Activated CD4-positive, alpha-beta T cell treated with anti-CD3 and anti-CD28 coated beads, Interleukin-2, amount 10 ng/mL, durations not matched to agents 24 days and 14 days (primary cell): Measurements from ENCODE around the gene RGMB. TPM values are rescaled to one million over a fixed set of nuclear protein-coding genes. Genes with fewer than 3 reads are reported as not detected.
"Not testable (repeated sequence)": the region's sequence is repeated elsewhere in the genome, so short reads cannot be mapped to it uniquely, and the experiment has no call there.

Experiments
- DNase-seq: peaks from one replicate; pipeline ENCODE4 v3.0.0; 2022
- H3K27ac Mint-ChIP-seq: one replicate; pipeline ENCODE4 v1.8.0; 2022; ENCODE audit warnings: mild to moderate bottlenecking, mixed read lengths
- H3K27me3 Mint-ChIP-seq: one replicate; pipeline ENCODE4 v1.8.0; 2022; ENCODE audit warnings: mixed read lengths
- H3K36me3 Mint-ChIP-seq: one replicate; pipeline ENCODE4 v1.8.0; 2022; ENCODE audit warnings: low read depth, mild to moderate bottlenecking, mixed read lengths
- H3K4me1 Mint-ChIP-seq: one replicate; pipeline ENCODE4 v1.8.0; 2021; ENCODE audit warnings: mixed read lengths
- H3K4me3 Mint-ChIP-seq: one replicate; pipeline ENCODE4 v1.8.0; 2022; ENCODE audit warnings: mild to moderate bottlenecking, moderate library complexity, mixed read lengths
- H3K9me3 Mint-ChIP-seq: one replicate; pipeline ENCODE4 v1.8.0; 2021; ENCODE audit warnings: mixed read lengths
- intact Hi-C: fragments of 100-400 bp; cut with micrococcal nuclease; formaldehyde crosslinking; loops from one replicate; pipeline ENCODE4 v1.15.1; 2023
- total RNA-seq: library from RNA; stranded (reverse); gene quantifications from 2 replicates; pipeline ENCODE4 v1.2.3, GENCODE V29; 2022

RGMB gene
- total RNA-seq, 1 donor from 2014 or later, result 0.35 TPM

DNA sequence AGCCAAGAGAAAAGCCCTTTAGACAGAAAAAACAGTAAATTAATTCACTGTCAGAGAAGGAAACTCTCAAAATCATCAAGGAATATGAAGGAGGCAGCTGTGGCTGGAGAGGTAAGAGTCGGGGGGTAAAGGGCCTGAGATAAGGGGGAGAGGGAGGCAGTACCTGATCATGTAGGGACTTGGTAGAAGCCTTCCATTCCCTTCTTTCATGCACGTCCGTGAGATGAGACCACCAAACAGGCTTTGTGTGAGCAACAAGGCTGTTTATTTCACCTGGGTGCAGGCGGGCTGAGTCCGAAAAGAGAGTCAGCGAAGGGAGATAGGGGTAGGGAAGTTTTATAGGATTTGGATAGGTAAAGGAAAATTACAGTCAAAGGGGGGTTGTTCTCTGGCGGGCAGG lies 21.1 kb upstream of the RGMB start:
- DNase-seq, intact Hi-C loops, H3K4me1 Mint-ChIP-seq, H3K27me3 Mint-ChIP-seq, H3K9me3 Mint-ChIP-seq, H3K27ac Mint-ChIP-seq, H3K36me3 Mint-ChIP-seq, H3K4me3 Mint-ChIP-seq: not testable (repeated sequence)

GRCh38 chr5:98752801-98753200 lies 20.7 kb upstream of the RGMB start:
- H3K9me3 Mint-ChIP-seq, DNase-seq, H3K4me3 Mint-ChIP-seq, intact Hi-C loops, H3K4me1 Mint-ChIP-seq, H3K36me3 Mint-ChIP-seq, H3K27me3 Mint-ChIP-seq, H3K27ac Mint-ChIP-seq: not testable (repeated sequence)

GRCh38 chr5:98753507-98753906 lies 20.0 kb upstream of the RGMB start:
- Mint-ChIP-seq H3K27ac (no peak overlapping the region), H3K9me3 (no peaks in the 10 kb centered on the region), H3K4me1 (no peaks in the 10 kb centered on the region), H3K4me3 (no peak overlapping the region), H3K36me3 (no peaks in the 10 kb centered on the region), H3K27me3 (peaks cover 2% of the 10 kb centered on the region)
- intact Hi-C loops, result no loop called here
- no peak for DNase-seq

DNA sequence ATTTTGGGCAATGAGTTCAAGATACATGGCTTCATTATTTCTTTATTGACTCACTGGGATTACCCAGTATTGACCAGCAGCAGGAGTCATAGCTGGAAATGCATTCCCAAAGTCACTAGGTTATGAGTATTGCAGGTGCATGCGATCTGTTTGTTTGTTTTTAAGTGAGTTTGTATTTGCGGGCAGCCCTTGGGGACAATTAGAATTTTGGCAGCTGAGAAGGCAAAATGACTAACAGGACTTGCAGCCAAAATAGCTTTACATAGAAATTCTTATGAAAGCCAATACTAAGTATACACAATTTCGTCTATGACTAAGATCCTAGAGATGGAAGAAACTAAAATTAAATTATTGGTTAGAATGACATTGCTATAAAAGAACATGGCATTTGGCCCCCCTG lies 18.1 kb upstream of the RGMB start:
- intact Hi-C loops, result no loop called here
- Mint-ChIP-seq H3K27ac (no peak overlapping the region), H3K36me3 (no peaks in the 10 kb centered on the region), H3K4me1 (no peaks in the 10 kb centered on the region), H3K9me3 (no peaks in the 10 kb centered on the region), H3K27me3 (peaks cover 4% of the 10 kb centered on the region), H3K4me3 (no peak overlapping the region)
- no peak for DNase-seq

DNA sequence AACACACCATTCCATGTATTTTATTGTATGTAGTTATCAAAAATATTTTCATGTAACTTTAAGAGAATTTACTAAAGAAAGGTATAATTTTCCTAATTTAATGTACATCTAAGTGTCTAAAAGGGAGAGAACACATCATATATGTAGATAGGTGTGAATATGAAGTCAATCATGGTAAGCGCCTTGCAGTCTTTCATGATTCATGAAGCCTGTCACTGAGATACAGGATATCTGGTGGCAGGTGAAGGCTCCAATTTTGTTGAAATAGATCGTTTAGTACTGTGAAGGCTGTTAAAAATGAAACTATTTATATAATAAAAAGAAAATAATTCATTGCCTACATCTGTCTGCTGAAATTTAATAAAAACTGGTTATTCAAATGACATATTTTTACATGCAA lies 15.5 kb upstream of the RGMB start:
- H3K4me1 Mint-ChIP-seq, result no peaks in the 10 kb centered on the region
- H3K27me3 Mint-ChIP-seq, result peaks cover 20% of the 10 kb centered on the region
- no peak for DNase-seq
- H3K27ac Mint-ChIP-seq, result no peak overlapping the region
- H3K9me3 Mint-ChIP-seq, result no peaks in the 10 kb centered on the region
- intact Hi-C loops, result no loop called here
- H3K4me3 Mint-ChIP-seq, result no peak overlapping the region
- no peaks in the 10 kb centered on the region for H3K36me3 Mint-ChIP-seq

GRCh38 chr5:98763001-98763630 lies 10.3 kb upstream of the RGMB start:
- H3K27me3 Mint-ChIP-seq, result peaks cover 51% of the 10 kb centered on the region
- intact Hi-C loops, result no loop called here
- no peaks in the 10 kb centered on the region for H3K9me3 Mint-ChIP-seq
- H3K27ac Mint-ChIP-seq, result no peak overlapping the region
- H3K36me3 Mint-ChIP-seq, result no peaks in the 10 kb centered on the region
- DNase-seq, result no peak
- H3K4me3 Mint-ChIP-seq, result no peak overlapping the region
- H3K4me1 Mint-ChIP-seq, result no peaks in the 10 kb centered on the region

DNA sequence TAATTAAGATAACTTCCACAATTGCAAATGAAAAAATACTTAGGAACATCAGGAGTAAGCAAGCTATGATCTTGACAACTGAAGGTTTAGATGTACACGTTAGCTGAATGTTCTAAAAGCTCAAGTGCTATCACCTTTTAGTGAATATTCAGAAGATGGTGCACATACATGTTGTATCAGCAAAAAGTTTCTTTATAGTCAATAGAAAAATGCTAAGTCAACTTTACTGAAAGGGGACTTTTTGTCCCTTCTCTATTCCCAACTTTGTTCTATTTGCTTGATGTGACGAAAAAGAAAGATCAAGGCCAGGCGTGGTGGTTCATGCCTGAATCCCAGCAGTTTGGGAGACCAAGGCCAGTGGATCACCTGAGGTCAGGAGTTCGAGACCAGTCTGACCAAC lies 7.6 kb upstream of the RGMB start:
- intact Hi-C loops, result no loop called here
- peaks cover 14% of the 10 kb centered on the region for H3K4me1 Mint-ChIP-seq
- DNase-seq, result no peak

GRCh38 chr5:98767581-98767980 lies 5.9 kb upstream of the RGMB start:
- DNase-seq, result no peak
- Mint-ChIP-seq H3K27me3 (peaks cover 66% of the 10 kb centered on the region), H3K4me1 (peaks cover 20% of the 10 kb centered on the region), H3K9me3 (no peaks in the 10 kb centered on the region), H3K36me3 (no peaks in the 10 kb centered on the region), H3K4me3 (no peak overlapping the region), H3K27ac (no peak overlapping the region)
- intact Hi-C loops, result no loop called here

More for the DNA sequence above, 7.6 kb upstream of the RGMB start:
- H3K4me3 Mint-ChIP-seq, result no peak overlapping the region
- no peaks in the 10 kb centered on the region for H3K9me3 Mint-ChIP-seq
- no peaks in the 10 kb centered on the region for H3K36me3 Mint-ChIP-seq
- peaks cover 64% of the 10 kb centered on the region for H3K27me3 Mint-ChIP-seq
- H3K27ac Mint-ChIP-seq, result no peak overlapping the region

GRCh38 chr5:98768160-98768959 lies 5.1 kb upstream of the RGMB start:
- intact Hi-C loops, result no loop called here
- peaks cover 71% of the 10 kb centered on the region for H3K27me3 Mint-ChIP-seq
- peak overlapping the region; percentile 83 for H3K4me3 Mint-ChIP-seq
- H3K9me3 Mint-ChIP-seq, result no peaks in the 10 kb centered on the region
- H3K4me1 Mint-ChIP-seq, result peaks cover 27% of the 10 kb centered on the region
- no peak overlapping the region for H3K27ac Mint-ChIP-seq
- no peaks in the 10 kb centered on the region for H3K36me3 Mint-ChIP-seq
- peak; percentile 81 for DNase-seq

GRCh38 chr5:98768960-98769209 lies 4.6 kb upstream of the RGMB start:
- DNase-seq, result no peak
- intact Hi-C loops, result no loop called here
- Mint-ChIP-seq H3K9me3 (no peaks in the 10 kb centered on the region), H3K4me3 (peak overlapping the region; percentile 83), H3K36me3 (no peaks in the 10 kb centered on the region), H3K27me3 (peaks cover 69% of the 10 kb centered on the region), H3K4me1 (peaks cover 28% of the 10 kb centered on the region), H3K27ac (no peak overlapping the region)

DNA sequence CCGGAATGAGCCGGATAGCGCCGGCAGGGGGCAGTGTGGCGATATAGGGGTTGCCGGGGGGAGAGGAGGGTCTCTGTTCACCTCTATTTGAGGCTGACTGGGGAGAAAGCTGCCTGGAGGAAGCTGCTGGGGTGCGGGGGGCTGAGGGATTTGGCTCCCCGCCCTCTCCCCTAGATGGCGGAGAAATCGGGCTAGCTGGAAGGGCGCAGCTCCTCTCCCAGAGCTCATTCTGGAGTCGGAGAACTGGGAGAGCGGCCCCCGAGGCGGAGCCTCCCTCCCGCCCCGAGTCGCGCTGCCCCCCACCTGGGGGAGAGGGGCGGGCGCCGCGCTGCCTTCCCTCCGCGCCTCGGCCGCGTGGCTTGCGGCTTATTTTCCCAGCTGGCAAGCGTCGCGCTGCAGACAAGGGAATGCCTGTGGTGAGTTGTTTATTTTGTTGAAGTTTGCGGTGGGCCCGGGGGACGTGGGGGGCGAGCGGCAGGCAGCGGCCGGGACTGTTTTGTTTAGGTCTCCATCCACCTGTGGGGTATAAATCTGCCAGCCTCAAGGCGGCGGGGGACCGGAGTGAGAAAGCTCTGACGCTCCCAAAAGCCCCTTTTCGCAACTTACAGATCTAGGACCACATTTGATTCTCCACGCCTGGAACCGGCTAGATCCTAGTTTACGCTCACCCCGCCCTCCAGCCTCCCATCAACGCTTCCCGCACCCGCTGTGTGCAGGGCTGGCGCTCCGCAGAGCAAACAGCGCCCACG lies 4.1 kb upstream of the RGMB start:
- Mint-ChIP-seq H3K27me3 (peaks cover 65% of the 10 kb centered on the region), H3K27ac (no peak overlapping the region), H3K36me3 (no peaks in the 10 kb centered on the region), H3K4me3 (peak overlapping the region; percentile 83), H3K4me1 (peaks cover 29% of the 10 kb centered on the region), H3K9me3 (no peaks in the 10 kb centered on the region)
- intact Hi-C loops, result no loop called here
- peak; percentile 77 for DNase-seq

- Mint-ChIP-seq H3K36me3 (no peaks in the 10 kb centered on the region), H3K4me1 (peaks cover 34% of the 10 kb centered on the region), H3K4me3 (peak overlapping the region; percentile 83), H3K27me3 (peaks cover 67% of the 10 kb centered on the region), H3K27ac (no peak overlapping the region), H3K9me3 (no peaks in the 10 kb centered on the region)
- peak; percentile 66 for DNase-seq
- intact Hi-C loops, result loop anchor here (2.0 to 10.0 kb wide), 5 partner anchors 262 to 1587 kb away; partner anchors contain the start of gene RIOK2
These were observed 3.6 kb upstream of the RGMB start for GRCh38 chr5:98769959-98770208.

DNA sequence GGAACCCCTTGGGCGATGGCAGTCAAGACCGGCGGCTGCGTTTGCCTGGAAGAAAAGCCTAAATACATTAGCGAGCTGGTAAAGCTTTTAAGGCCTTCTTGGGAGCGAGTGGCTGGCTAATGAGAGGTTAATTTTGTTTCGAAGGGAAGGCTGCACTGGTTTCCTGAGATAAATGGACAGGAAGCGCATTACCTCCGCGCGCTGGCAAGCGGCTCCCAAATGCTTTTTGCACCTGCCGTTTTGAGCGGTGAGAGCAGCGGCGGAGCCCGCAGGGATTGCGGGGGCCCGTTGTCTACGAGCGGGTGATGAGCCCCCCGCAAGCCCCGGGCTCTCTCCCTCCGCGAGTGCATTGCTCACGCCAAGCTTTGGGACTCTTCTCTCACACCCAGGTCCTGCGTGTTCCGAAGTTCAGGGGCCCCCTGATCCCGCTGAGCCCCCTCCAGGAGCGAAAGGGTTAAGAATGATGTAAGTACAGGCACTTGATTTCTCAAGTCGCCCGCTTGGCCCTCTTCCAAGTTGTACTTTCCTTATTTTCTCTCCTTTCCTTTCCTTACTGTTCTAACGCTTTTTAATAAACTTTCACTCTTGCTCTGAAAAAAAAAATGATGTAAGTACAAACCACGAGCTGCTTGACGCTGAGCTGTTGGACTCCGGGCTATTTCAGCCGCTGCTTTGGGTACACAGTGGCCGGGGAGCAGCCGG lies 3.1 kb upstream of the RGMB start:
- DNase-seq, result peak; percentile 69
- H3K36me3 Mint-ChIP-seq, result no peaks in the 10 kb centered on the region
- H3K27ac Mint-ChIP-seq, result no peak overlapping the region
- intact Hi-C loops, result loop anchor here (2.0 to 10.0 kb wide), 5 partner anchors 262 to 1588 kb away; partner anchors contain the start of gene RIOK2
- H3K27me3 Mint-ChIP-seq, result peaks cover 69% of the 10 kb centered on the region
- peaks cover 37% of the 10 kb centered on the region for H3K4me1 Mint-ChIP-seq
- no peaks in the 10 kb centered on the region for H3K9me3 Mint-ChIP-seq
- H3K4me3 Mint-ChIP-seq, result peak overlapping the region; percentile 83

GRCh38 chr5:98770911-98771322 lies 2.5 kb upstream of the RGMB start:
- H3K36me3 Mint-ChIP-seq, result no peaks in the 10 kb centered on the region
- DNase-seq, result peak; percentile 69
- peak overlapping the region; percentile 83 for H3K4me3 Mint-ChIP-seq
- no peak overlapping the region for H3K27ac Mint-ChIP-seq
- H3K9me3 Mint-ChIP-seq, result no peaks in the 10 kb centered on the region
- peaks cover 37% of the 10 kb centered on the region for H3K4me1 Mint-ChIP-seq
- intact Hi-C loops, result loop anchor here (2.0 to 10.0 kb wide), 5 partner anchors 261 to 1588 kb away; partner anchors contain the start of gene RIOK2
- peaks cover 73% of the 10 kb centered on the region for H3K27me3 Mint-ChIP-seq
